Measurements from ENCODE around the gene FRMD4B. TPM values are rescaled to one million over a fixed set of nuclear protein-coding genes. Genes with fewer than 3 reads are reported as not detected.

The FRMD4B gene
- total and polyA plus RNA-seq, 10 of the 15 experiments (the other 5 are each of a cell fraction or from before 2014, with no cell fraction given) = 3.9 to 11.4 (median 8.0) TPM

GRCh38 chr3:69392415-69392814 lies 6.5 kb upstream of the FRMD4B start:
- Histone ChIP-seq H4K20me1 (ENCODE audit: control insufficient read depth, insufficient read depth) (no peaks in the 10 kb centered on the region), H3K9ac (ENCODE audit: control insufficient read depth, insufficient read depth, low read length) (no peak overlapping the region), H3K79me2 (ENCODE audit: control insufficient read depth, insufficient read depth, low read length) (no peaks in the 10 kb centered on the region), H3K27me3 (replicated peaks in 1 of 2; ENCODE audit: control insufficient read depth in 2 of 2, insufficient read depth in 2 of 2, low read length in 1 of 2) (peaks cover 0 to 5% of the 10 kb centered on the region in 2 experiments; a peak in 1 of 4 replicates), H3K4me3 (no peak overlapping the region), H3K4me2 (ENCODE audit: control insufficient read depth, insufficient read depth) (no peak overlapping the region), H3K27ac (ENCODE audit: control insufficient read depth, insufficient read depth) (no peak overlapping the region), H3K36me3 (ENCODE audit: control insufficient read depth in 2 of 2, insufficient read depth in 2 of 2, low read length in 1 of 2) (no peaks in the 10 kb centered on the region), H3K9me3 (replicated peaks; ENCODE audit: control insufficient read depth, insufficient read depth, low read length) (no peaks in the 10 kb centered on the region), H2AFZ (ENCODE audit: control insufficient read depth, low read depth, low read length) (no peak overlapping the region), H3K4me1 (ENCODE audit: control insufficient read depth, insufficient read depth, low read length) (no peaks in the 10 kb centered on the region)
- DNase-seq (ENCODE audit: low read depth, low spot score) (no peak), FAIRE-seq (no peak), ATAC-seq (no peak)
- intact Hi-C loops (cut with micrococcal nuclease; ENCODE audit: unreplicated experiment) = no loop called here
- WGBS (ENCODE audit: insufficient coverage, insufficient replicate concordance, low lambda C conversion rate, missing lambda C conversion rate) = 0% methylated on average over 2 of the region's 2 CpGs
- RAD21 ChIA-PET (ENCODE audit: unreplicated experiment) = no interaction called here
- BruUV-seq (replicated peaks) = no TSS peak
- in situ Hi-C loops (cut with MboI) = no loop called here
- POLR2A ChIA-PET = no interaction called here
- SMC1A ChIA-PET (ENCODE audit: uncharacterized antibody, unreplicated experiment) = no interaction called here
- CTCF ChIA-PET = interaction anchor here (0.7 to 1.0 kb wide), 2 partner anchors 17 to 272 kb away, joined by 3 read pairs; no protein-coding TSS in a partner anchor
- TF ChIP-seq KLF5 (IDR thresholded peaks at IDR 0.05; ENCODE audit: partially characterized antibody) (no peak), BCL11A (IDR thresholded peaks at IDR 0.05; ENCODE audit: low read depth, low read length) (no peak), NRF1 (conservative IDR thresholded peaks at IDR 0.05; ENCODE audit: low read depth, low read length) (no peak), TARDBP (IDR thresholded peaks at IDR 0.05; ENCODE audit: borderline replicate concordance) (no peak), BRCA1 (IDR thresholded peaks at IDR 0.05; ENCODE audit: low read depth, low read length) (no peak), HDAC2 (IDR thresholded peaks at IDR 0.05) (no peak), E2F8 (IDR thresholded peaks at IDR 0.05; ENCODE audit: low read depth, partially characterized antibody) (no peak), EZH2 (IDR thresholded peaks at IDR 0.05; ENCODE audit: borderline replicate concordance, control insufficient read depth, low read depth, low read length) (no peak), IKZF1 (conservative IDR thresholded peaks at IDR 0.05) (no peak), CHD2 (IDR thresholded peaks at IDR 0.05; ENCODE audit: borderline replicate concordance, low read depth, low read length) (no peak), BACH1 (IDR thresholded peaks at IDR 0.05; ENCODE audit: borderline replicate concordance) (no peak), ZBED1 (IDR thresholded peaks at IDR 0.05; ENCODE audit: borderline replicate concordance) (no peak), ATF7 (IDR thresholded peaks at IDR 0.05; ENCODE audit: low read depth) (no peak)
- TF ChIP-seq, protein P1, sequence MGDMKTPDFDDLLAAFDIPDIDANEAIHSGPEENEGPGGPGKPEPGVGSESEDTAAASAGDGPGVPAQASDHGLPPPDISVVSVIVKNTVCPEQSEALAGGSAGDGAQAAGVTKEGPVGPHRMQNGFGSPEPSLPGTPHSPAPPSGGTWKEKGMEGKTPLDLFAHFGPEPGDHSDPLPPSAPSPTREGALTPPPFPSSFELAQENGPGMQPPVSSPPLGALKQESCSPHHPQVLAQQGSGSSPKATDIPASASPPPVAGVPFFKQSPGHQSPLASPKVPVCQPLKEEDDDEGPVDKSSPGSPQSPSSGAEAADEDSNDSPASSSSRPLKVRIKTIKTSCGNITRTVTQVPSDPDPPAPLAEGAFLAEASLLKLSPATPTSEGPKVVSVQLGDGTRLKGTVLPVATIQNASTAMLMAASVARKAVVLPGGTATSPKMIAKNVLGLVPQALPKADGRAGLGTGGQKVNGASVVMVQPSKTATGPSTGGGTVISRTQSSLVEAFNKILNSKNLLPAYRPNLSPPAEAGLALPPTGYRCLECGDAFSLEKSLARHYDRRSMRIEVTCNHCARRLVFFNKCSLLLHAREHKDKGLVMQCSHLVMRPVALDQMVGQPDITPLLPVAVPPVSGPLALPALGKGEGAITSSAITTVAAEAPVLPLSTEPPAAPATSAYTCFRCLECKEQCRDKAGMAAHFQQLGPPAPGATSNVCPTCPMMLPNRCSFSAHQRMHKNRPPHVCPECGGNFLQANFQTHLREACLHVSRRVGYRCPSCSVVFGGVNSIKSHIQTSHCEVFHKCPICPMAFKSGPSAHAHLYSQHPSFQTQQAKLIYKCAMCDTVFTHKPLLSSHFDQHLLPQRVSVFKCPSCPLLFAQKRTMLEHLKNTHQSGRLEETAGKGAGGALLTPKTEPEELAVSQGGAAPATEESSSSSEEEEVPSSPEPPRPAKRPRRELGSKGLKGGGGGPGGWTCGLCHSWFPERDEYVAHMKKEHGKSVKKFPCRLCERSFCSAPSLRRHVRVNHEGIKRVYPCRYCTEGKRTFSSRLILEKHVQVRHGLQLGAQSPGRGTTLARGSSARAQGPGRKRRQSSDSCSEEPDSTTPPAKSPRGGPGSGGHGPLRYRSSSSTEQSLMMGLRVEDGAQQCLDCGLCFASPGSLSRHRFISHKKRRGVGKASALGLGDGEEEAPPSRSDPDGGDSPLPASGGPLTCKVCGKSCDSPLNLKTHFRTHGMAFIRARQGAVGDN (IDR thresholded peaks at IDR 0.05) = no peak
- TF ChIP-seq, protein P2, sequence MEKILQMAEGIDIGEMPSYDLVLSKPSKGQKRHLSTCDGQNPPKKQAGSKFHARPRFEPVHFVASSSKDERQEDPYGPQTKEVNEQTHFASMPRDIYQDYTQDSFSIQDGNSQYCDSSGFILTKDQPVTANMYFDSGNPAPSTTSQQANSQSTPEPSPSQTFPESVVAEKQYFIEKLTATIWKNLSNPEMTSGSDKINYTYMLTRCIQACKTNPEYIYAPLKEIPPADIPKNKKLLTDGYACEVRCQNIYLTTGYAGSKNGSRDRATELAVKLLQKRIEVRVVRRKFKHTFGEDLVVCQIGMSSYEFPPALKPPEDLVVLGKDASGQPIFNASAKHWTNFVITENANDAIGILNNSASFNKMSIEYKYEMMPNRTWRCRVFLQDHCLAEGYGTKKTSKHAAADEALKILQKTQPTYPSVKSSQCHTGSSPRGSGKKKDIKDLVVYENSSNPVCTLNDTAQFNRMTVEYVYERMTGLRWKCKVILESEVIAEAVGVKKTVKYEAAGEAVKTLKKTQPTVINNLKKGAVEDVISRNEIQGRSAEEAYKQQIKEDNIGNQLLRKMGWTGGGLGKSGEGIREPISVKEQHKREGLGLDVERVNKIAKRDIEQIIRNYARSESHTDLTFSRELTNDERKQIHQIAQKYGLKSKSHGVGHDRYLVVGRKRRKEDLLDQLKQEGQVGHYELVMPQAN (conservative IDR thresholded peaks at IDR 0.05) = no peak
- TF ChIP-seq, protein P3, sequence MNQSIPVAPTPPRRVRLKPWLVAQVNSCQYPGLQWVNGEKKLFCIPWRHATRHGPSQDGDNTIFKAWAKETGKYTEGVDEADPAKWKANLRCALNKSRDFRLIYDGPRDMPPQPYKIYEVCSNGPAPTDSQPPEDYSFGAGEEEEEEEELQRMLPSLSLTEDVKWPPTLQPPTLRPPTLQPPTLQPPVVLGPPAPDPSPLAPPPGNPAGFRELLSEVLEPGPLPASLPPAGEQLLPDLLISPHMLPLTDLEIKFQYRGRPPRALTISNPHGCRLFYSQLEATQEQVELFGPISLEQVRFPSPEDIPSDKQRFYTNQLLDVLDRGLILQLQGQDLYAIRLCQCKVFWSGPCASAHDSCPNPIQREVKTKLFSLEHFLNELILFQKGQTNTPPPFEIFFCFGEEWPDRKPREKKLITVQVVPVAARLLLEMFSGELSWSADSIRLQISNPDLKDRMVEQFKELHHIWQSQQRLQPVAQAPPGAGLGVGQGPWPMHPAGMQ (IDR thresholded peaks at IDR 0.05; ENCODE audit: borderline replicate concordance) = no peak
